HG03460 (cell line): ENCODE data around the gene TMEM126A.
"Not testable (repeated sequence)": the region's sequence is repeated elsewhere in the genome, so short reads cannot be mapped to it uniquely, and the experiment has no call there.

Experiments
- ATAC-seq: cut with Tn5 transposase; IDR thresholded peaks from one replicate; pipeline ENCODE4 v1.9.1; 2021; ENCODE audit not compliant: unreplicated experiment

TMEM126A gene

GRCh38 chr11:85656777-85657176, 9.0 kb downstream of the TMEM126A start:
- no peak for ATAC-seq

GRCh38 chr11:85658180-85658579, 10.4 kb downstream of the TMEM126A start:
- ATAC-seq: no peak

DNA sequence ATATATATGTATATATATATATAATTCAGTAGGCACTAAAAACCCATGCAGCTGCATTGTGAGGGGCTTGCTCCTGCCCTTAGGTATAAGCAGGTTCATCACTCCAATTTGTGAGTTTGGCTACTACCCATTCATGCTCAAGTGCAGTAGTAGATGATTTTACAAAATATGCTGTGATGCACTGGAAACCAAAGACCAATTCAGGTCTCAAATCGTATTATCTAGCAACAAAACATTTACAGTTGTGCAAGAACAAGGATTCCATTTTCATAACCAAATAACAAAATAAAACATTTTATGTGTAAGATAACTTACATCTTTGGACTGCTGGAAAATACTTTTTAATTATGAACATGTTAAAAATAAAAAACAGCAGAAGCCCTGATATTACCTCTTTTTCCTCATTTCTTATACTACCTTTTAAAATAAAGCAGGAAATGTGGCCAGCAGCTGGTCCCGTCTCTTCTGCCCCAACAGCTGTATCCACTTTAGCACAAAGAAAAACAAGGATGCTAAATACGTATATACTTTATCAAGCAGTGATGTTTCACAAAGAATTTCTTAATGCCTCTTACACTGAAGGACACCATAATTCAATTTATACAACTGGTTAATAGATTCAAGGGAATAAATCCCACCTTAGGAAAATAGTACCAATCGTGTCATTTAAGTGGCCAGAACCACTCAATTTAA, 14.4 kb downstream of the TMEM126A start:
- no peak for ATAC-seq

DNA sequence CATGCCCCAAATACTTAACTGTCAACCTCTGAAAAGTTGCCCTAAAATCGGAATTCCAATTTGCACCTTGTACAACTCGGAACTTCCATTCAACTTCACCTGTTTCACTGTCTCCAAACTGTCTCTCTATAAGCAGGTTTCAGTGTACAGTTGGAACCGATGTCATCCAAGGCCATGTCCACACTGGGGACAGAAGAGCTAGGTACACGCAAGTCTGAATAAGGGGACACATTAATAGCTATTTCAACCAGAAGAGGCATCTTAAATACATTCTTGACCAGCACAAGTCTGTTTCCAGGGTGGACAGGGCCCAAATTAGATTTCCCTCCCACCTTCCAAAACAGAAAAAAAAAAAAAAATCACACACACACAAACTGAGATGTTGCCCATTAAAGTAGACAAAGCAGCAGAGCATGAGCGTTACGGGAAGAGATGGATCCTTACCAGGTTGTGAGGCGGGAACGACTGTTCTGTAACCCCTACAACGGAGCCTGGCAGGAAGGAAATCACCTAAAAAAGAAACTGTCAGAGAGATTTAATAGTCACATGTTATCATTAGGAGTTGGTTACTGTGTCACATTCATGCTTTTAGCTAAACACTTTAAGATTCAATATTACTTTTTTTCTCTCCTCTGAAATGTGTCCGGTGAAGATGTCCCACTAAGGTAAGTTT, 15.4 kb downstream of the TMEM126A start:
- no peak for ATAC-seq

DNA sequence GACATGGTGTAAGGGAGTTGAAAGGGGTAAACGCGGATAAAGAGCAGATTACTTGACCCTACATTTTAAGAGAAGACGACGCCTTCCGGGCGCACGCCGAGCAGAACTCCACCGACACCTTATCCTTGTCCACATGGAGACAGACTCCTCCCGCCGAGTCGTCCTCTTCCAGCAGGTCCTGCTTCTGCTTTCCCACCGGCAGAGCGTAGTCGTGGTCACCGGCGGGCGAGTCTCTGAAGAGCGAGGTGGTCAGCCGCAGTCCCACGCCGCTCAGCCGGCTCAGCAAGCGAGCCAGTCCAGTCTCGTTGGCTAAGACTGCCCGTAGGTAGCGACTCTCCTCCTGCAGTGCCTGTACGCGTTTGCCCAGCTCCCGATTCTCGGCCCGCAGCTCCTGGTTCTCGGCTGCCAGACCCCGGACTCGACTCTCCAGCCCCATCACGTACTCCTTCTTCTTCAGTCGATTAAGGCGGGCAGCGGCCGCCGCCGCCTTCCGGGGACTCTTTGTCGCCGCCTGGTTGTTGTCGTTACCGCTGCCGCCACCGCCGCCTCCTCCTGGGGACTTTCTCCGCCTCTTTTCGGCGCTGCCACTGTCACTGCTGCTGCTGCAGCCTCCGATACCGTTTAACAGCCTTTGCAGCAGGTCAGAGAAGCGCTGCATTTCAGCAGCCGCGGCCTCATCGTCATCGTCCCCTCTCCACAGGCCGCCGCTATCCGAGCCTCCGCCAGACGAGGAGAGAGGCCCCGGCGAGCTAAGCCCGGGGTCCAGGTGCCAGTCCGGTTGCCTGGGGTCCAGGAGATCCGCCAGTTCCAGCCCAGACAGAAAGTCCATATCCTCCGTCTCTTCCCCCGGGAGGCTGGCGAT, 16.2 kb downstream of the TMEM126A start:
- peak; percentile 72 for ATAC-seq

GRCh38 chr11:85664615-85665481, 17.1 kb downstream of the TMEM126A start, which contains the start of gene CREBZF:
Gene CREBZF, minus strand, starts transcription at chr11:85665129. Its CDS starts 254 bp downstream, at chr11:85664875.
- ATAC-seq: peak; percentile 86

- no peak for ATAC-seq
These were observed 18.0 kb downstream of the TMEM126A start for GRCh38 chr11:85665733-85666132.

DNA sequence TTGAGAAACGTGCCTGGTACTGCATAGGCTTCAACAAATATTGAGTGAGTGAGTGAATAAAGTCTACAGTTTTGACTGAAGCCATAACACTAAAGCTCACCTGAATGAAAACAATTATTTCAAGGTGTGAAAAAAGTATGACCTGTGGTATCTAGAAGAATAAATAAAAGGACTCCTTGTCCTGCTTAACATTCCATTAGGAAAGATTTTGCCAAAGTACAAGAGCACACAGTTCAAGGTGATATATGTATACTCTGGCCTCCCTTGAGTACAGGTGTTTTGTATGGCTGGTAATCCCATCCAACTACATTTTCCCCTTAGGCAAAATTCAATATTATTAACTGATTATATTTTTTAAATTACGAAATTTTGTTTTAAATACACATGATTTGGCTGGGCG, 18.9 kb downstream of the TMEM126A start:
- no peak for ATAC-seq

GRCh38 chr11:85668157-85668556, 20.4 kb downstream of the TMEM126A start:
- ATAC-seq: no peak

DNA sequence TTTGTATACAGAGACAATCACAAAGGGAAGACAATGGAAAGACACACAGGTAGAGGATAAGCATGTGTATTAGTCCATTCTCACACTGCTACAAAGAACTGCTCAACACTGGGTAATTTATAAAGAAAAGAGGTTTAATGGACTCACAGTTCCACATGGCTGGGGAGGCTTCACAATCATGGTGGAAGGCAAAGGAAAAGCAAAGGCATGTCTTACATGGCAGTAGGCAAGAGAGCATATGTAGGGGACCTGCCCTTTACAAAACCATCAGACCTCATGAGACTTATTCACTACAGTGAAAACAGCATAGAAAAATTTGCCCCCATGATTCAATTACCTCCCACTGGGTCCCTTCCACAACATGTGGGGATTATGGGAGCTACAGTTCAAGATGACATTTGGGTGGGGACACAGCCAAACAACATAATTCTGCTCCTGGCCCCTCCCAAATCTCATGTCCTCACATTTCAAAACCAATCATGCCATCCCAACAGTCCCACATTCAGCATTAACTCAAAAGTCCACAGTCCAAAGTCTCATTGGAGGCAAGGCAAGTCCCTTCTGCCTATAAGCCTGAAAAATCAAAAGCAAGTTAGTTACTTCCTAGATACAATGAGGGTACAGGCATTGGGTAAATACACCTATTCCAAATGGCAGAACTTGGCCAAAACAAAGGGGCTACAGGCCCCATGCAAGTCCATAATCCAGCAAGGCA, 23.3 kb downstream of the TMEM126A start:
- ATAC-seq: not testable (repeated sequence)

DNA sequence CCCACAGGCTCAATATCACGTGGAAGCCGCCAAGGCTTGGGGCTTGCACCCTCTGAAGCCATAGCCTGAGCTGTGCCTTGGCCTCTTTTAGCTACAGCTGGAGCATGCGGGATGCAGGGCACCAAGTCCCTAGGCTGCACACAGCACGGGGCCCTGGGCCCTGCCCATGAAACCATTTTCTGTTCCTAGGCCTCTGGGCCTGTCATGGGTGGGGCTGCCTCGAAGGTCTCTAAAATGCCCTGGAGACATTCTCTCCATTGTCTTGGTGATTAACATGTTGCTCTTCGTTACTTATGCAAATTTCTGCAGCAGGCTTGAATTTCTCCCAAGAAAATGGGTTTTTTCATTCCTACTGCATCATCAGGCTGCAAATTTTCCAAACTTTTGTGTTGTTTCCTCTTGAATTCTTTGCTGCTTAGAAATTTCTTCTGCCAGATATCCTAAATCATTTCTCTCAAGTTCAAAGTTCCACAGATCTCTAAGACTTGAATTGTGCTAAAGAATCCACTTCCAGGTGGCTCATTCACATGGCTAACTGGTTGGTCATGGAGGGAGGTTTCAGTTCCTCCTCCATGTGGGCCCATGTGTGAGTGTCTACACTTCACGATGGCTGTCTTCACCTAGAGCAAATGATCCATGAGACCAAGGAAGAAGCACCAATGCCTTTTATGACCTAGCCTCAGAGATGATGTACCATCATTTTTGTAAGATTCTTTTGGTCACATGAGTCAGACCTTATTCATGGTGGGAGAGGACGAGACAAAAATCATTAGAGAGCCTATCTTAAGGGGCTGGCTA, 24.5 kb downstream of the TMEM126A start:
- no peak for ATAC-seq

- ATAC-seq: no peak
These were observed 25.6 kb downstream of the TMEM126A start for GRCh38 chr11:85673393-85673792.

DNA sequence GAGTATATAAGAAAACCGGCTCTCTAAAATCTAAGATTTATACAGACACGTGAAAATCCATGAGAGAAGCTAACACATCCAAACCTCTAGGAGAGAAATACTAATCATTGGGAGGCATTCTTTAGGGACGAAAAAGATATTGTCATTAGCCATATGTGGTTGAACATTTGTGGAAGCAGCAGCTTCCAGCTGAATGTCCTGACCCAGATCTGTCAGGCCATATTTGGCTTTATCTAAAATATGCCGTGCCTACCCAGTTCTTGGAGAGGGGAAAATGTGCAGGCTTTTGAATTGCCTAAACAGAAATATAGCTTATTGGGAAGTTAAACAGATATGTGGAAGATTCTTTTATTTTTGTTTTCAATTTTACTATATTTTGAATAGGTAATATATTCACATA, 31.8 kb downstream of the TMEM126A start:
- no peak for ATAC-seq

- no peak for ATAC-seq
These were observed 33.1 kb downstream of the TMEM126A start for GRCh38 chr11:85680897-85681296.

DNA sequence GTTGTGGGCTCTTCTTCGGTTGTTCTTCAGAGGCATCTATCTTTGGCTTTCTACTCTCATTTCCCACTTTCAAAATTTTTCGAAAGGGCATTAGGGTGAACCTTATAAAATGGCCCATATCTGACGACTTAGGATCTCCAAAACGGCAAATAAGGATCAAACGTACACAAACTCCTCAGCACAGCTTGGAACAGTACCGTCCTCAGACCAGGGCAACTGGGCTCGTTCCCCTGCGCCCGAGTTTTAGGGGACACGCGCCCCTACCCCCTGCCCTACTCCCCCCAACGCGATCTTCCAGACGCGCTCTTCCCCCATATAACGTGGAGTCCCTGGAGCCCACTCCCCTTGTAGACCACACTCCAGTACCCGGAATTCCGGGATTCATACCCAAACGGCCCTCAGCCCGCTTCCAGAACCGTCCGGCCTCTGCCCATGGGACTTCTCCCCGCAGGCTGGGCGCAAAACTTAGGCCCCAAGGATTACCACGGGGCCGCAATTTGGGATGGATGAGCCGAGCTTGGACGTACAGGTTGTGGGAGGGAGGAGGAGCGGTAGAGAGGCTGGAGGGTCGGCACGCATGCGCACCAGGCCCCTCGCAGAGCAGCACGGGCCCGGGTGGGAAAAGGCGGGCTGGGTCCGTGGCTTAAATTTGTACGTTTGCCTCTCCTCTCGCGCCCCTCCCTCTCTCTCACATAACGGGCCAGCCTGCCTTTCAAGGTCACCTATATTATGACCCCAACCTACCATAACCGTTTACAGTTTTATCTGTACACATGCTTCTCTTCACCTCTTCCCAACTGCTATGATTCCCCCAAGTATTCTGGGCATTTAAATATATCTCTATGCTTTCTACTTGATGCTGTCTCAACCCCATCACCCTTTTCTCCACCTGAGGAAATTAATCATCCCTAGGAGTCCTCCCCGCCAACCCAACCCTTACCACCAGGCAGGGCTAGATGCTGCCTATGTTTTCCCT, 34.9 kb downstream of the TMEM126A start:
- ATAC-seq: peak; percentile 83

GRCh38 chr11:85685125-85685819, 37.5 kb downstream of the TMEM126A start:
- ATAC-seq: no peak

- ATAC-seq: no peak
These were observed 38.2 kb downstream of the TMEM126A start, which contains the start of gene CCDC89 for GRCh38 chr11:85685820-85686459. Gene CCDC89, minus strand, starts transcription at chr11:85686195. Its CDS starts 65 bp downstream, at chr11:85686130.
